ENCODE measurements around the gene TM2D1. TPM values are rescaled to one million over a fixed set of nuclear protein-coding genes. Genes with fewer than 3 reads are reported as not detected.

Gene TM2D1
- total RNA-seq, 1 experiment from 2014 or later = 45.8 TPM

DNA sequence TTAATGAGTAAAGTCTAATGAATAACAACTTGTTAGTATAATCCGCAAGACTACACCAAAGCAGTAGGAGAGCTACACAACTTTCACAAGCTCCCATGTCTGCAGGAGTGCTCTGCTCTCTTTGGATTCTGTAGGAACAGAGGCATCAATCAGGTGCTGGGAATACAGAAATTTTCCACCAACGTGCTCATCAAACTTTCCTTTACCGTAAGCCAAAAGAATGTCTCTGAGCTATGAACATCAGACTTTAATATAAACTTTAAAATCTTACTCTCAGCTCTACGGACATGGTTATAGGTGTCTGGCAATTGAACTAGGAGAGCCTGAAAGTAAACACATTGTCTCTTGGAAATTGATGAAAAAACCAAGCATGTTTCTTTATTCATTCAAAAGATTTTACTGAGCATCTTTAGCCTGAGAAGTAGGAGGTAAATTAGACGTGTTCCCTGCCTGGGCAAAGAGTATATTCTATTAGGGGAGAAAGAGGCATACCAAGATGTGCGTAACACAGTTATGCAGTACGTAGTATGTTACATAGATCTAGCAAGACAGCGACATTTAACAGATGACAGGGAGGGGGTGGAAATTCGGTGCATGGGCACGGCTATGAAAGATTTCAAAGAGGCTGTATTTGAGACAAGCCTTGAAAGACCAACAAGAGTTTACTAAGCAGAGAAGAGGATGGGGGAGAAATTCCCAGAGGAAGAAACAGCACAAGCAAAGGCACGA is 85.2 kb downstream of the TM2D1 start:
- Mint-ChIP-seq H3K4me1 (ENCODE audit: low read depth, unreplicated experiment) (peaks cover 13% of the 10 kb centered on the region), H3K36me3 (ENCODE audit: insufficient read depth, unreplicated experiment) (no peaks in the 10 kb centered on the region), H3K9me3 (ENCODE audit: low read depth, unreplicated experiment) (no peaks in the 10 kb centered on the region), H3K27ac (ENCODE audit: unreplicated experiment) (no peak overlapping the region), H3K27me3 (ENCODE audit: unreplicated experiment) (peaks cover 14% of the 10 kb centered on the region), H3K4me3 (ENCODE audit: low read depth, unreplicated experiment) (no peak overlapping the region)
- no peak for TF ChIP-seq CTCF (IDR thresholded peaks at IDR 0.05; ENCODE audit: unreplicated experiment)
- DNase-seq = no peak
- intact Hi-C loops (cut with micrococcal nuclease; ENCODE audit: unreplicated experiment) = loop anchor here (10.0 kb wide), 1 partner anchor 665 kb away; no protein-coding TSS in a partner anchor
- CTCF ChIA-PET = interaction anchor here (1.5 kb wide), 1 partner anchor 19 kb away, joined by 3 read pairs; no protein-coding TSS in a partner anchor
- no TSS peak for BruUV-seq (replicated peaks)

GRCh38 chr1:61638911-61639605 is 85.9 kb downstream of the TM2D1 start:
- no peak for TF ChIP-seq CTCF (IDR thresholded peaks at IDR 0.05; ENCODE audit: unreplicated experiment)
- Mint-ChIP-seq H3K27me3 (ENCODE audit: unreplicated experiment) (peaks cover 14% of the 10 kb centered on the region), H3K4me3 (ENCODE audit: low read depth, unreplicated experiment) (no peak overlapping the region), H3K9me3 (ENCODE audit: low read depth, unreplicated experiment) (no peaks in the 10 kb centered on the region), H3K4me1 (ENCODE audit: low read depth, unreplicated experiment) (peaks cover 13% of the 10 kb centered on the region), H3K36me3 (ENCODE audit: insufficient read depth, unreplicated experiment) (no peaks in the 10 kb centered on the region), H3K27ac (ENCODE audit: unreplicated experiment) (no peak overlapping the region)
- CTCF ChIA-PET = no interaction called here
- no TSS peak for BruUV-seq (replicated peaks)
- DNase-seq = no peak
- intact Hi-C loops (cut with micrococcal nuclease; ENCODE audit: unreplicated experiment) = no loop called here

GRCh38 chr1:61638296-61638695 is 86.6 kb downstream of the TM2D1 start:
- peaks cover 13% of the 10 kb centered on the region for H3K4me1 Mint-ChIP-seq (ENCODE audit: low read depth, unreplicated experiment)
- no peak overlapping the region for H3K27ac Mint-ChIP-seq (ENCODE audit: unreplicated experiment)
- no peak for TF ChIP-seq CTCF (IDR thresholded peaks at IDR 0.05; ENCODE audit: unreplicated experiment)
- intact Hi-C loops (cut with micrococcal nuclease; ENCODE audit: unreplicated experiment) = no loop called here
- BruUV-seq (replicated peaks) = no TSS peak
- DNase-seq = no peak
- peaks cover 21% of the 10 kb centered on the region for H3K27me3 Mint-ChIP-seq (ENCODE audit: unreplicated experiment)
- H3K9me3 Mint-ChIP-seq (ENCODE audit: low read depth, unreplicated experiment) = no peaks in the 10 kb centered on the region
- CTCF ChIA-PET = no interaction called here
- no peaks in the 10 kb centered on the region for H3K36me3 Mint-ChIP-seq (ENCODE audit: insufficient read depth, unreplicated experiment)
- H3K4me3 Mint-ChIP-seq (ENCODE audit: low read depth, unreplicated experiment) = no peak overlapping the region

- intact Hi-C loops (cut with micrococcal nuclease; ENCODE audit: unreplicated experiment) = no loop called here
- no peak for TF ChIP-seq CTCF (IDR thresholded peaks at IDR 0.05; ENCODE audit: unreplicated experiment)
- Mint-ChIP-seq H3K36me3 (ENCODE audit: insufficient read depth, unreplicated experiment) (no peaks in the 10 kb centered on the region), H3K9me3 (ENCODE audit: low read depth, unreplicated experiment) (no peaks in the 10 kb centered on the region), H3K4me1 (ENCODE audit: low read depth, unreplicated experiment) (peaks cover 13% of the 10 kb centered on the region), H3K27ac (ENCODE audit: unreplicated experiment) (no peak overlapping the region), H3K27me3 (ENCODE audit: unreplicated experiment) (peaks cover 26% of the 10 kb centered on the region), H3K4me3 (ENCODE audit: low read depth, unreplicated experiment) (no peak overlapping the region)
- BruUV-seq (replicated peaks) = no TSS peak
- DNase-seq = no peak
- CTCF ChIA-PET = no interaction called here
Observed at GRCh38 chr1:61637470-61637869, 87.5 kb downstream of the TM2D1 start.

Data from Calu3 (cell line).